Fibroblast of pulmonary artery (primary cell): ENCODE data around the gene CNTNAP2.

ENCODE experiments used
- DNase-seq: peaks from one replicate; pipeline ENCODE4 v3.0.0-alpha.2; 2010; ENCODE audit warnings: low read depth
- H3K4me3 ChIP-seq: replicated peaks from 2 replicates; pipeline ENCODE4 v1.5.1; 2011; ENCODE audit warnings: low read depth, mild to moderate bottlenecking, control low read depth, low read length, moderate library complexity
- TF ChIP-seq, protein P1 (sequence below): IDR thresholded peaks from 2 replicates; pipeline ENCODE4 v1.5.1; 2011; ENCODE audit warnings: mild to moderate bottlenecking, control low read depth, low read length, inconsistent platforms; ENCODE audit errors: missing control alignments

CNTNAP2 gene

DNA sequence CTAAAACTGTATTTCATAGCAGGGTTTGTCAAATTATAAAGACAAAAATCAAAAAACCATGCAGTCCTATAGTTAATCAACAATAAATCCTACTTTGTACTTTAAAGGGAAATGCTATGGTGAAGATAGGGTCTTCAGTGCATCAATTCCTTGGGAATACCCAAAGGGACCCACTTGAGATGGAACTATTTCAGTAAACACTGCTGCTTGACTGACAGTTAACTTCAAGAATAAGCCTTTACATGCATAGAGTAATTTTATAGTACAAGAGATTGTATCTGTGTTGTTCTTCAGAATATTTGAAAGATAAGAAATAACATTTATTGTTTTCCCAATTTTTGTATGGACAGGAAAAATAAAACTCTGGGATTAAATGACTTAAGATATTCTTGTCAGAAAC lies 1179.6 kb downstream of the CNTNAP2 start:
- TF ChIP-seq, protein P1, sequence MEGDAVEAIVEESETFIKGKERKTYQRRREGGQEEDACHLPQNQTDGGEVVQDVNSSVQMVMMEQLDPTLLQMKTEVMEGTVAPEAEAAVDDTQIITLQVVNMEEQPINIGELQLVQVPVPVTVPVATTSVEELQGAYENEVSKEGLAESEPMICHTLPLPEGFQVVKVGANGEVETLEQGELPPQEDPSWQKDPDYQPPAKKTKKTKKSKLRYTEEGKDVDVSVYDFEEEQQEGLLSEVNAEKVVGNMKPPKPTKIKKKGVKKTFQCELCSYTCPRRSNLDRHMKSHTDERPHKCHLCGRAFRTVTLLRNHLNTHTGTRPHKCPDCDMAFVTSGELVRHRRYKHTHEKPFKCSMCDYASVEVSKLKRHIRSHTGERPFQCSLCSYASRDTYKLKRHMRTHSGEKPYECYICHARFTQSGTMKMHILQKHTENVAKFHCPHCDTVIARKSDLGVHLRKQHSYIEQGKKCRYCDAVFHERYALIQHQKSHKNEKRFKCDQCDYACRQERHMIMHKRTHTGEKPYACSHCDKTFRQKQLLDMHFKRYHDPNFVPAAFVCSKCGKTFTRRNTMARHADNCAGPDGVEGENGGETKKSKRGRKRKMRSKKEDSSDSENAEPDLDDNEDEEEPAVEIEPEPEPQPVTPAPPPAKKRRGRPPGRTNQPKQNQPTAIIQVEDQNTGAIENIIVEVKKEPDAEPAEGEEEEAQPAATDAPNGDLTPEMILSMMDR = no peak
- DNase-seq = no peak

DNA sequence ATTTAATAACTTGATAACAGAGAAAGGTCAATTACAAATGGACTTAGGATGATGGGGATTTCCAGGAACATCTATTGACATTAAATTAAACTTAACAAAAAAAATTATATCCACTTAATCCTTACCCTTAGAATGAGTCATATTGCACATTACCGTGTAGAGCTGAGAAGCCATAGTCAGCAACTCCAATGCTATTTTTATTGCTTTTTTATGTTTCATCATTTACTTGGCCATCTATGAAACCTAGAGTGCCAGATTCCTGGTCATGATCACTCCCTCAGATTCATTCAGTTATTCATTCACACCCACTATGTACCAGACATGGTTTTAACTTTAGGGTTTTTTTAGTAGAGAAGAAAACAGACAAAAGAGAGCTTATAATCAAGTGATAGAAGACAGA lies 1180.4 kb downstream of the CNTNAP2 start:
- no peak overlapping the region for H3K4me3 ChIP-seq
- TF ChIP-seq, protein P1 = no peak
- DNase-seq = no peak

More for the DNA sequence above, 1179.6 kb downstream of the CNTNAP2 start:
- H3K4me3 ChIP-seq = no peak overlapping the region

DNA sequence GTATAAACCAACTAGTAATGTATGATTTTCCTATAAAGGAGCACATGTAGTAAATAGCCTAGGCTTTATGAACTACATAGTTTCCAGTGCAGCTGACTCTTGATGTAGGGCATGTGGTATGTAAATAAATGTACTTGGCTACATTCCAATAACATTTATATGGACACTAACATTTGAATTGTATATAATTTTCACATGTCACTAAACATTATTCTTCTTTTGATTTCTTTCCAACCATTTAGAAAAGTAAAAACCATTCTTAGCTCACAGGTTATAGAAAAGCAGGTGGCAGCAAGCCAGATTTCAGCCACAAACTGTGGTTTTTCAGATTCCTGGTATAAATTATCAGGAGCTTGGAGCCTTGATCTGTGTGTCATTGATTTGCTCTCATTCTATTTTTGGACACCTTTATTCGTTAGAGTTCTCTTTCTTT lies 1182.0 kb downstream of the CNTNAP2 start:
- peak; percentile 1 for DNase-seq
- H3K4me3 ChIP-seq = no peak overlapping the region
- TF ChIP-seq, protein P1 = no peak

DNA sequence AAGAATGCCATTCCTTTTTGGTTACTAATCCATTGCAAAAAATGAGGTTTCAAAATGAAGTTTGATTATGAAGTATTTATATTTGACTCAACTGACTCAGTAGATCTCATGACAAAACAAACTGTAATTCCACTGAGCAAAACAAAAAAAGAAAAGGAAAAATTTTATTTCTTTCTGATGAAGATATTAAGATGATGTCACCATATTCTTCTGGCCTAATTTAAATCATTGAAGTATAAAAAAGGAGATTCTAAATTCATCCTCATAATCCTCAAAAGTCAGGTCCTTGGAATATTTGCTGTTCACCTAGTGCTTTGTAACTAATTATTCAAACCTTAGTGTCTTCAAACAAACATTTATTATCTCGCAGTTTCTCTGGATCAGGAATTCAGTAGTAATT lies 1183.7 kb downstream of the CNTNAP2 start:
- no peak overlapping the region for H3K4me3 ChIP-seq
- TF ChIP-seq, protein P1 = no peak
- no peak for DNase-seq

DNA sequence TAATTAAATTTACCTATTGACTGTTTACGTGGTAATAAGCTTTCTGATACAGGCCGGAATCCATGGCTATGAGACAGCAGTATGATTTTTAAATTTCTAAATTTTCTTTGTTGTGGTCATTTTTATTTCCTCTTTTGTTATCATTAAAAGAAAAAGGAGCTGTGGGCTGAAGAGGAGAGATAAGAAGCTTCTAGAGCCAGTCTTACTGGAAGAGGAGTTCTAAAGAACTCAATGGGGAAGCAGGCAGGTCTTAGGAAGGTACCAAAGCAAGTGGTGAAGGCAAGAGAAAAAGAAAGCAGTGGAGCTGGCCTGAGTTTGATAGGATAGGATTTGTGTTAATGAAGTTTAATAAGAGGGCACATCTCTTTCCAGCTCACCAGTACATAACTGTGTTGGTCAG lies 1187.8 kb downstream of the CNTNAP2 start:
- no peak overlapping the region for H3K4me3 ChIP-seq
- DNase-seq = no peak
- TF ChIP-seq, protein P1 = no peak

DNA sequence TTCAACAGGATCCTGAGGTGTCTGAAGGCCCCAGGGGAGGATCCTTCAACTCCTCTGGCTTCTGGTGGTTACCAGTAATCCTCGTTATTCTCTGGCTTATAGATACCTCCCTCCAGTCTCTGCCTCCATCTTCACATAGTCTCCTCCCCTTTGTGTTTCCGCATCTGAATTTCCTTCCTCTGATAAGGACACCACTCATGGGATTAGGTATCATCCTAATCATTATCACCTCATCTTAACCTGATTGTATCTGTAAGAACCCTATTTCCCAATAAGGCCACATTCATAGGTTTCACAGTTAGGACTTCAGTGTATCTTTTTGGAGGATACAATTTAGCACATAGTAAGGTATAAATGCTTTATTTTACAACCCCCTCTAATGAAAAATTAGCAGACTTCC lies 1189.2 kb downstream of the CNTNAP2 start:
- TF ChIP-seq, protein P1 = no peak
- H3K4me3 ChIP-seq = no peak overlapping the region
- DNase-seq = no peak

DNA sequence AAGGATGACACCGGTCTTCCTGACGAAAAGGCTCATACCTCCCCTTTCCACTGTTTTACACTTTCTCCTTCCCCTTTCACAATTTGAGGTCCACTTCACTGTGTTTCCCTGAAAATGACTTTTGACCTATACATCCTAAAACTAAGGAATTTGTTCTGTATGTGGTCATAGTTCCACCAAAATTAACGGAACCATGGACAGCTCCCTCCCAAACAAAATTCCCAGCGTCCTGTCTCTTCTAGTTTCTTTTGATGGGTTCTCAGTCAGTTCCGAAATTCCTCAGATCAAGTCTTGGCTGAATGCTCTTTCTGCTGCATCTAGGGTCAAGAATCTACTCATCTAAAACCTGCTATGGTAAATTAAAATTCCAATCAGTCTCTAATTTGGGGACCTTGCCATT lies 1191.9 kb downstream of the CNTNAP2 start:
- H3K4me3 ChIP-seq = no peak overlapping the region
- DNase-seq = peak; percentile 6

More for the DNA sequence above, 1191.9 kb downstream of the CNTNAP2 start:
- TF ChIP-seq, protein P1 = no peak
